Astrocyte of the cerebellum (primary cell): ENCODE data around the gene TTC23.
A peak's percentile ranks its signal among the peaks of the same experiment; 100 is the strongest.

Source experiments
- DNase-seq: peaks from one replicate; pipeline ENCODE4 v3.0.0-alpha.2; 2011; ENCODE audit warnings: low read depth
- H3K4me3 ChIP-seq: 2 replicates; pipeline ENCODE4 v1.5.1; 2011; ENCODE audit warnings: mild to moderate bottlenecking, low read depth, low read length, moderate library complexity
- CTCF ChIP-seq: IDR thresholded peaks from 2 replicates; pipeline ENCODE4 v1.5.1; 2012; ENCODE audit warnings: low read length, low read depth, moderate library complexity, mild to moderate bottlenecking; ENCODE audit errors: missing control alignments
- in situ Hi-C: cut with HindIII; loops from 2 replicates; pipeline ENCODE4 v1.10.0; 2017; ENCODE audit warnings: low sequenced_read_pairs

TTC23 gene

GRCh38 chr15:99169769-99170311 is 79.5 kb downstream of the TTC23 start:
- in situ Hi-C loops = no loop called here
- no peak overlapping the region for H3K4me3 ChIP-seq
- DNase-seq = peak; percentile 42
- TF ChIP-seq CTCF = no peak

- DNase-seq = no peak
- no peak overlapping the region for H3K4me3 ChIP-seq
- in situ Hi-C loops = no loop called here
- TF ChIP-seq CTCF = no peak
These were observed 80.5 kb downstream of the TTC23 start for GRCh38 chr15:99168601-99169580.

- H3K4me3 ChIP-seq = no peak overlapping the region
- in situ Hi-C loops = no loop called here
- DNase-seq = no peak
- TF ChIP-seq CTCF = no peak
These were observed 81.7 kb downstream of the TTC23 start for GRCh38 chr15:99167640-99168039.

GRCh38 chr15:99167201-99167600 is 82.2 kb downstream of the TTC23 start:
- TF ChIP-seq CTCF = no peak
- in situ Hi-C loops = no loop called here
- no peak for DNase-seq
- H3K4me3 ChIP-seq = no peak overlapping the region

GRCh38 chr15:99165956-99166689 is 83.3 kb downstream of the TTC23 start:
- in situ Hi-C loops = no loop called here
- DNase-seq = no peak
- TF ChIP-seq CTCF = no peak
- H3K4me3 ChIP-seq = no peak overlapping the region

GRCh38 chr15:99165020-99165790 is 84.2 kb downstream of the TTC23 start:
- in situ Hi-C loops = no loop called here
- TF ChIP-seq CTCF = no peak

More at GRCh38 chr15:99165020-99165790, 84.2 kb downstream of the TTC23 start:
- no peak for DNase-seq
- H3K4me3 ChIP-seq = no peak overlapping the region
